CD4-positive, alpha-beta T cell (primary cell): ENCODE results near the gene IQCH. TPM values are rescaled to one million over a fixed set of nuclear protein-coding genes. Genes with fewer than 3 reads are reported as not detected.

ENCODE experiments used
- ATAC-seq: fragments of 200-7000 bp; cut with Tn5 transposase; one replicate; pipeline ENCODE4 v1.10.0; 2022; ENCODE audit warnings: mild to moderate bottlenecking; ENCODE audit not compliant: poor library complexity
- CTCF ChIA-PET: fragments of 350-600 bp; sonication (Branson Sonifier 250); formaldehyde crosslinking; loops from one replicate; lab custom pipeline; 2021; ENCODE audit warnings: antibody characterized with exemption, inconsistent platforms; lab: Charles Lee
- POLR2A ChIA-PET: fragments of 350-600 bp; sonication (Branson Sonifier 250); formaldehyde crosslinking; loops from one replicate; lab custom pipeline; 2021; ENCODE audit warnings: antibody characterized with exemption, inconsistent platforms; lab: Charles Lee
- DNase-seq, 14 experiments: peaks; one replicate each; pipeline ENCODE4 v3.0.0-alpha.2; 2013 to 2020; ENCODE audit warnings: mixed read lengths in 2 of 14
- H3K27ac ChIP-seq, 2 donors: one replicate each; pipeline versions ENCODE4 v1.5.1 to v1.7.0; 2013; ENCODE audit warnings: low read length in 2 of 2, low read depth in 1 of 2, mild to moderate bottlenecking in 1 of 2
- H3K27me3 ChIP-seq, 2 experiments: 1 replicate in 1 of 2; 2 replicates in 1 of 2; pipeline versions ENCODE4 v1.6.1 to v1.7.0; 2013; ENCODE audit warnings: low read length in 2 of 2, control low read depth in 1 of 2, mild to moderate bottlenecking in 1 of 2, moderate library complexity in 1 of 2; ENCODE audit not compliant: insufficient read depth in 2 of 2, control insufficient read depth in 1 of 2
- H3K36me3 ChIP-seq: one replicate; pipeline ENCODE4 v1.6.1; 2013; ENCODE audit warnings: low read length, control low read depth; ENCODE audit not compliant: insufficient read depth
- H3K4me1 ChIP-seq: one replicate; pipeline ENCODE4 v1.6.1; 2013; ENCODE audit warnings: low read length, control low read depth; ENCODE audit not compliant: insufficient read depth
- H3K4me3 ChIP-seq: one replicate; pipeline ENCODE4 v1.5.1; 2013; ENCODE audit warnings: mild to moderate bottlenecking, low read length, moderate library complexity
- H3K9me3 ChIP-seq, 2 experiments: 1 replicate in 1 of 2; 2 replicates in 1 of 2; pipeline versions ENCODE4 v1.6.1 to v1.7.0; 2013; ENCODE audit warnings: low read length in 2 of 2, mild to moderate bottlenecking in 2 of 2, control low read depth in 1 of 2, moderate library complexity in 1 of 2; ENCODE audit not compliant: control insufficient read depth in 1 of 2, insufficient read depth in 1 of 2
- H3K27ac Mint-ChIP-seq: one replicate; pipeline ENCODE4 v1.8.0; 2020; ENCODE audit warnings: mixed read lengths
- H3K27me3 Mint-ChIP-seq: one replicate; pipeline ENCODE4 v1.8.0; 2021; ENCODE audit warnings: mixed read lengths
- H3K36me3 Mint-ChIP-seq: one replicate; pipeline ENCODE4 v1.8.0; 2021; ENCODE audit warnings: low read depth, mixed read lengths
- H3K4me1 Mint-ChIP-seq: one replicate; pipeline ENCODE4 v1.8.0; 2021; ENCODE audit warnings: low read depth, mixed read lengths
- H3K4me3 Mint-ChIP-seq: one replicate; pipeline ENCODE4 v1.8.0; 2020; ENCODE audit warnings: mild to moderate bottlenecking, mixed read lengths
- H3K9me3 Mint-ChIP-seq: one replicate; pipeline ENCODE4 v1.8.0; 2020; ENCODE audit warnings: mixed read lengths
- CTCF ChIP-seq: fragments of 200-600 bp; IDR thresholded peaks from one replicate; pipeline ENCODE4 v1.8.0; 2022; ENCODE audit warnings: antibody characterized with exemption, mild to moderate bottlenecking
- intact Hi-C, 2 experiments: fragments of 100-400 bp; cut with DNase I in 1 of 2; cut with micrococcal nuclease in 1 of 2; formaldehyde crosslinking; loops; one replicate each; pipeline versions ENCODE4 v1.15.1 to v1.9.0; 2023 to 2025; cut with DNase I, micrococcal nuclease
- total RNA-seq, 174 experiments: library from RNA in 2 of 174; stranded (reverse) in 2 of 174; gene quantifications; one replicate each; pipeline ENCODE4 v1.2.3 and lab custom pipeline; 2021 to 2026

Gene IQCH
- total RNA-seq, 2 experiments from 2014 or later = 0.85 to 1.3 TPM

GRCh38 chr15:67372986-67373675 is 118.5 kb downstream of the IQCH start:
- intact Hi-C loops = no loop called here
- ATAC-seq (no peak), DNase-seq (no peak)
- no peak overlapping the region for H3K27ac ChIP-seq
- H3K4me1 Mint-ChIP-seq = no peaks in the 10 kb centered on the region
- H3K36me3 ChIP-seq = no peaks in the 10 kb centered on the region
- H3K9me3 Mint-ChIP-seq = no peaks in the 10 kb centered on the region
- H3K27me3 Mint-ChIP-seq = peaks cover 5% of the 10 kb centered on the region
- ChIA-PET POLR2A (no interaction called here), CTCF (no interaction called here)
- no peak overlapping the region for H3K4me3 ChIP-seq
- H3K27me3 ChIP-seq = no peaks in the 10 kb centered on the region
- TF ChIP-seq CTCF = no peak
- no peaks in the 10 kb centered on the region for H3K36me3 Mint-ChIP-seq
- H3K4me3 Mint-ChIP-seq = no peak overlapping the region
- H3K4me1 ChIP-seq = no peaks in the 10 kb centered on the region
- no peak overlapping the region for H3K27ac Mint-ChIP-seq
- H3K9me3 ChIP-seq = no peaks in the 10 kb centered on the region

DNA sequence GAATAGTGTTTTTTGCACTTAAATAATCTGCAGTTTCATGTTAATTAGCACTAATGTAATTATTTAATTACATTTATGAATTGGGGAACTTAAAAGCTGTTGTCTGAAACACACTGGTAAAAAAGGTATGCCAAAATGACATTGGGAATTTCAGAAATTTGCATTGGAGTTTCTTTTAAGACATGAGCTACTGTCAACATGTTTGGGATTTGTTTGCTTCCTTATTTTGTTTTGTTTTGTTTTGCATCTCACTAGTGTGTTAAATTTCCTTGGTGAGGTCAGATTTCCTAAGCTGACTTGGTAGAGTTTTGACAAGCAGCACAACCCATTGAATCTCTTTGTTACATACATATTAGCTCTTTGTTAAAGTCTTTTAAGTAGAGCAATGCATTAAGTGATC is 119.4 kb downstream of the IQCH start:
- Histone ChIP-seq H3K36me3 (no peaks in the 10 kb centered on the region), H3K9me3 (no peaks in the 10 kb centered on the region), H3K27ac (no peak overlapping the region), H3K27me3 (no peaks in the 10 kb centered on the region), H3K4me3 (no peak overlapping the region), H3K4me1 (no peaks in the 10 kb centered on the region)
- ChIA-PET POLR2A (no interaction called here), CTCF (no interaction called here)
- Mint-ChIP-seq H3K4me1 (no peaks in the 10 kb centered on the region), H3K36me3 (no peaks in the 10 kb centered on the region), H3K9me3 (no peaks in the 10 kb centered on the region), H3K27me3 (peaks cover 5% of the 10 kb centered on the region), H3K27ac (no peak overlapping the region), H3K4me3 (no peak overlapping the region)
- no peak for TF ChIP-seq CTCF
- no peak for ATAC-seq
- DNase-seq = no peak
- intact Hi-C loops = no loop called here

- Histone ChIP-seq H3K27me3 (no peaks in the 10 kb centered on the region), H3K4me1 (no peaks in the 10 kb centered on the region), H3K36me3 (no peaks in the 10 kb centered on the region), H3K4me3 (no peak overlapping the region), H3K27ac (no peak overlapping the region), H3K9me3 (no peaks in the 10 kb centered on the region)
- intact Hi-C loops = no loop called here
- H3K4me3 Mint-ChIP-seq = no peak overlapping the region
- ChIA-PET CTCF (no interaction called here), POLR2A (no interaction called here)
- no peaks in the 10 kb centered on the region for H3K27me3 Mint-ChIP-seq
- no peak for TF ChIP-seq CTCF
- no peak for ATAC-seq
- no peaks in the 10 kb centered on the region for H3K9me3 Mint-ChIP-seq
- H3K36me3 Mint-ChIP-seq = no peaks in the 10 kb centered on the region
- no peaks in the 10 kb centered on the region for H3K4me1 Mint-ChIP-seq
- DNase-seq = no peak
- no peak overlapping the region for H3K27ac Mint-ChIP-seq
Observed at GRCh38 chr15:67379530-67379929, 124.9 kb downstream of the IQCH start.
